ENCODE results near the gene KDM1A. TPM values are rescaled to one million over a fixed set of nuclear protein-coding genes. Genes with fewer than 3 reads are reported as not detected.

Gene KDM1A
- polyA plus RNA-seq, 2 of the 4 experiments (the other 2 are of a cell fraction), result 66.4 to 80.3 TPM

DNA sequence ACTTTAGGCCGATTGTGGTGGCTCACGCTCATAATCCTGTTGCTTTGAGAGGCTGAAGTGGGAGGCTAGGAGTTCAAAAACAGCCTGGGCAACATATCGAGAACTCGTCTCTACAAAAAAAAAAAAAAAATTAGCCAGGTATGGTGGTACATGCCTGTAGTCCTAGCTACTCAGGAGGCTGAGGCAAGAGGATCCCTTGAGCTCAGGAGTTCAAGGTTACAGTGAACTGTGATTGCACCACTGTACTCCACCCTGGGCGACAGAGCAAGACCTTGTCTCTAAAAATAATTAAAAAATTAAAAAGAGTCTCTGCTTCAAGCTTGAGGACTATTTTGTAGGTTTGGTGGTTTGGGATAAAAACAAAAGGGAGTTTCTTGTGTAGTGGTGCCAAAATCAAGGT lies 21.2 kb downstream of the KDM1A start:
- TF ChIP-seq, protein P1, sequence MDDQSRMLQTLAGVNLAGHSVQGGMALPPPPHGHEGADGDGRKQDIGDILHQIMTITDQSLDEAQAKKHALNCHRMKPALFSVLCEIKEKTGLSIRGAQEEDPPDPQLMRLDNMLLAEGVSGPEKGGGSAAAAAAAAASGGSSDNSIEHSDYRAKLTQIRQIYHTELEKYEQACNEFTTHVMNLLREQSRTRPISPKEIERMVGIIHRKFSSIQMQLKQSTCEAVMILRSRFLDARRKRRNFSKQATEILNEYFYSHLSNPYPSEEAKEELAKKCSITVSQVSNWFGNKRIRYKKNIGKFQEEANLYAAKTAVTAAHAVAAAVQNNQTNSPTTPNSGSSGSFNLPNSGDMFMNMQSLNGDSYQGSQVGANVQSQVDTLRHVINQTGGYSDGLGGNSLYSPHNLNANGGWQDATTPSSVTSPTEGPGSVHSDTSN (IDR thresholded peaks at IDR 0.05), result no peak
- TF ChIP-seq, protein P2, sequence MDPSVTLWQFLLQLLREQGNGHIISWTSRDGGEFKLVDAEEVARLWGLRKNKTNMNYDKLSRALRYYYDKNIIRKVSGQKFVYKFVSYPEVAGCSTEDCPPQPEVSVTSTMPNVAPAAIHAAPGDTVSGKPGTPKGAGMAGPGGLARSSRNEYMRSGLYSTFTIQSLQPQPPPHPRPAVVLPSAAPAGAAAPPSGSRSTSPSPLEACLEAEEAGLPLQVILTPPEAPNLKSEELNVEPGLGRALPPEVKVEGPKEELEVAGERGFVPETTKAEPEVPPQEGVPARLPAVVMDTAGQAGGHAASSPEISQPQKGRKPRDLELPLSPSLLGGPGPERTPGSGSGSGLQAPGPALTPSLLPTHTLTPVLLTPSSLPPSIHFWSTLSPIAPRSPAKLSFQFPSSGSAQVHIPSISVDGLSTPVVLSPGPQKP (IDR thresholded peaks at IDR 0.05; ENCODE audit: low read depth, low read length), result no peak
- TF ChIP-seq SREBF2 (IDR thresholded peaks at IDR 0.05) (no peak), ZC3H11A (IDR thresholded peaks at IDR 0.05) (no peak), PHF8 (IDR thresholded peaks at IDR 0.05; ENCODE audit: borderline replicate concordance, low read depth) (no peak), CEBPB (IDR thresholded peaks at IDR 0.05) (no peak), KDM1A (IDR thresholded peaks at IDR 0.05; ENCODE audit: low read depth) (no peak), JUNB (IDR thresholded peaks at IDR 0.05) (no peak), ZNF302 (CRISPR knock-in tag; IDR thresholded peaks at IDR 0.05) (no peak), NPAS2 (CRISPR knock-in tag; IDR thresholded peaks at IDR 0.05; ENCODE audit: borderline replicate concordance) (no peak), MYC (IDR thresholded peaks at IDR 0.05; ENCODE audit: borderline replicate concordance, low read length) (no peak), RFX5 (IDR thresholded peaks at IDR 0.05) (no peak), POLR2A (IDR thresholded peaks at IDR 0.05; ENCODE audit: low read length) (no peak), RNF2 (IDR thresholded peaks at IDR 0.05; ENCODE audit: borderline replicate concordance, low read depth) (no peak), HDAC2 (IDR thresholded peaks at IDR 0.05) (no peak), FOSL2 (IDR thresholded peaks at IDR 0.05) (no peak), FOSL2 (CRISPR knock-in tag; IDR thresholded peaks at IDR 0.05) (no peak), RARB (CRISPR knock-in tag; IDR thresholded peaks at IDR 0.05) (no peak), CHD2 (IDR thresholded peaks at IDR 0.05; ENCODE audit: low read length, partially characterized antibody) (no peak), ZSCAN20 (CRISPR knock-in tag; IDR thresholded peaks at IDR 0.05) (no peak)
- DNase-seq (ENCODE audit: low read depth in 1 of 2, low spot score in 1 of 2), result no peak
- H3K4me3 ChIP-seq, result no peak overlapping the region
- ChIA-PET POLR2A (no interaction called here), CTCF (interaction anchor here (1.2 kb wide), 1 partner anchor 10 kb away, joined by 3 read pairs; no protein-coding TSS in a partner anchor)
- no peak for FAIRE-seq
- no peak overlapping the region for H3K4me2 ChIP-seq
- no peak overlapping the region for H3K27ac ChIP-seq
- H3K4me1 ChIP-seq, result 0 out of 3 replicates have a peak, but pooled peaks cover 9% of the 10 kb centered on the region
- ATAC-seq, result no peak
- H3K9me3 ChIP-seq, result no peaks in the 10 kb centered on the region
- WGBS (ENCODE audit: missing lambda C conversion rate), result 95% methylated on average over 5 of the region's 5 CpGs

DNA sequence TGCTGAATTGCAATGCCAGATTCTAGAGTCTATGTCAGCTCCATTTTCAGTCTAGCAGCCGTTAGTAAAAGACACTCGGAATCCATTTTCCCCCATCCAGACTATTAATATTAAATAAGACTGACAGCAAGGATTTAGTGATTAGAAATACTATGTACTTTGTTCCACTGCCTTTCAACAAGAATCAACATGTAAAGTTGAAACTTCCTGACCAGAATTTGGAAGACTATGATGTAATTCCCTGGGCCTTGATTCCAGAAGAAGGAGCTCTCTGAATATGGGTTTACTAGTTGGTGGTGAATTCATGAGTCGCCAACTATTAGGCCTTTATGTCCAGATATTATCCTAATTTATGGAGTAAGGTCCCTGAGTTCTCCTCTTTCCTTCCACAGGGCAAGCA lies 24.8 kb downstream of the KDM1A start:
- TF ChIP-seq, protein P3, sequence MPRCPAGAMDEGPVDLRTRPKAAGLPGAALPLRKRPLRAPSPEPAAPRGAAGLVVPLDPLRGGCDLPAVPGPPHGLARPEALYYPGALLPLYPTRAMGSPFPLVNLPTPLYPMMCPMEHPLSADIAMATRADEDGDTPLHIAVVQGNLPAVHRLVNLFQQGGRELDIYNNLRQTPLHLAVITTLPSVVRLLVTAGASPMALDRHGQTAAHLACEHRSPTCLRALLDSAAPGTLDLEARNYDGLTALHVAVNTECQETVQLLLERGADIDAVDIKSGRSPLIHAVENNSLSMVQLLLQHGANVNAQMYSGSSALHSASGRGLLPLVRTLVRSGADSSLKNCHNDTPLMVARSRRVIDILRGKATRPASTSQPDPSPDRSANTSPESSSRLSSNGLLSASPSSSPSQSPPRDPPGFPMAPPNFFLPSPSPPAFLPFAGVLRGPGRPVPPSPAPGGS (IDR thresholded peaks at IDR 0.05), result no peak
- TF ChIP-seq, protein P2 (IDR thresholded peaks at IDR 0.05; ENCODE audit: low read depth, low read length), result no peak
- TF ChIP-seq CBX2 (IDR thresholded peaks at IDR 0.05; ENCODE audit: borderline replicate concordance, low read depth) (no peak), MAZ (IDR thresholded peaks at IDR 0.05; ENCODE audit: borderline replicate concordance, low read depth, low read length) (no peak), NPAS2 (CRISPR knock-in tag; IDR thresholded peaks at IDR 0.05; ENCODE audit: borderline replicate concordance) (no peak), FOSL2 (IDR thresholded peaks at IDR 0.05) (no peak), FOSL2 (CRISPR knock-in tag; IDR thresholded peaks at IDR 0.05) (no peak), CHD4 (IDR thresholded peaks at IDR 0.05; ENCODE audit: borderline replicate concordance) (no peak), TP53 (CRISPR knock-in tag; IDR thresholded peaks at IDR 0.05) (no peak), RCOR1 (IDR thresholded peaks at IDR 0.05; ENCODE audit: low read depth, low read length) (no peak), EHF (CRISPR knock-in tag; IDR thresholded peaks at IDR 0.05) (no peak), EP300 (IDR thresholded peaks at IDR 0.05) (no peak), HEYL (CRISPR knock-in tag; IDR thresholded peaks at IDR 0.05) (no peak), MYC (IDR thresholded peaks at IDR 0.05; ENCODE audit: borderline replicate concordance, low read length) (no peak), CEBPB (IDR thresholded peaks at IDR 0.05) (no peak), CBX8 (IDR thresholded peaks at IDR 0.05) (no peak), HOXB5 (CRISPR knock-in tag; IDR thresholded peaks at IDR 0.05) (no peak)
- TF ChIP-seq, protein P4, sequence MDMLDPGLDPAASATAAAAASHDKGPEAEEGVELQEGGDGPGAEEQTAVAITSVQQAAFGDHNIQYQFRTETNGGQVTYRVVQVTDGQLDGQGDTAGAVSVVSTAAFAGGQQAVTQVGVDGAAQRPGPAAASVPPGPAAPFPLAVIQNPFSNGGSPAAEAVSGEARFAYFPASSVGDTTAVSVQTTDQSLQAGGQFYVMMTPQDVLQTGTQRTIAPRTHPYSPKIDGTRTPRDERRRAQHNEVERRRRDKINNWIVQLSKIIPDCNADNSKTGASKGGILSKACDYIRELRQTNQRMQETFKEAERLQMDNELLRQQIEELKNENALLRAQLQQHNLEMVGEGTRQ (IDR thresholded peaks at IDR 0.05), result no peak
- ATAC-seq, result no peak
- 0 out of 3 replicates have a peak, but pooled peaks cover 9% of the 10 kb centered on the region for H3K4me1 ChIP-seq
- no peak for DNase-seq (ENCODE audit: low read depth in 1 of 2, low spot score in 1 of 2)
- no peak overlapping the region for H3K27ac ChIP-seq
- H3K4me3 ChIP-seq, result no peak overlapping the region
- 91% methylated on average over 3 of the region's 3 CpGs for WGBS (ENCODE audit: missing lambda C conversion rate)
- ChIA-PET POLR2A (no interaction called here), CTCF (interaction anchor here (1.2 kb wide), 1 partner anchor 80 kb away, joined by 3 read pairs; no protein-coding TSS in a partner anchor)
- no peak for FAIRE-seq
- no peaks in the 10 kb centered on the region for H3K9me3 ChIP-seq
- no peak overlapping the region for H3K4me2 ChIP-seq

Data from A549 (cell line).